Activated naive CD4-positive, alpha-beta T cell treated with anti-CD3 and anti-CD28 coated beads, Interleukin-2, amount 10 ng/mL, durations not matched to agents 5 hours and 36 hours (primary cell): ENCODE data around the gene OR2T33. TPM values are rescaled to one million over a fixed set of nuclear protein-coding genes. Genes with fewer than 3 reads are reported as not detected.

Experiments used
- total RNA-seq, 2 experiments: library from RNA; stranded (reverse); gene quantifications; one replicate each; pipeline ENCODE4 v1.2.3, GENCODE V29; 2021

Gene OR2T33, protein sequence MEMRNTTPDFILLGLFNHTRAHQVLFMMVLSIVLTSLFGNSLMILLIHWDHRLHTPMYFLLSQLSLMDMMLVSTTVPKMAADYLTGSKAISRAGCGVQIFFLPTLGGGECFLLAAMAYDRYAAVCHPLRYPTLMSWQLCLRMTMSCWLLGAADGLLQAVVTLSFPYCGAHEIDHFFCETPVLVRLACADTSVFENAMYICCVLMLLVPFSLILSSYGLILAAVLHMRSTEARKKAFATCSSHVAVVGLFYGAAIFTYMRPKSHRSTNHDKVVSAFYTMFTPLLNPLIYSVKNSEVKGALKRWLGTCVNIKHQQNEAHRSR
- total RNA-seq = not detected

GRCh38 chr1:248277876-248278275, at the start of gene OR2T33:
TSS of gene OR2T33 (minus strand) at chr1:248277976. CDS start at chr1:248273814, 4,162 bp downstream.

DNA sequence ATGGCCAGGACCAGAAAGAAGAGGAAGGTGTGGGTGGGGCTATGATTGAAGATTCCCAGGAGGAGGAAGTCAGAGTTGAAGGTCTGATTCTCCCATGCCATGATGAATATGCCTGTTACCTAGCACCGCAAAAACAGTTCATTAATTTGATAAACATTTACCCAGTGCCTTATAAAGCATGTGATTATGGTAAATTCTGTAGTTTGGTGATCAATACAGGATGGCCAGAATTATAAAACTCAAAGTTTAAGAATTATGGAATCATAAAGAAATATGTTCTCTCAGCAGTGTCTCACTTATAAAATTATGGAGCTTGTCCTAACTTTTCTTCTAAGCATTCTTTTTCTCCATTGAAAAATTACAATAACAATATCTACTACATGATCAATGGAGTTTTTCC, 46.7 kb upstream of the OR2T33 start, which contains the start of gene OR2M7:
OR2M7 (minus strand) TSS at position 101 of the 400 bp plus-strand sequence; CDS start at position 101, 0 bp downstream.

DNA sequence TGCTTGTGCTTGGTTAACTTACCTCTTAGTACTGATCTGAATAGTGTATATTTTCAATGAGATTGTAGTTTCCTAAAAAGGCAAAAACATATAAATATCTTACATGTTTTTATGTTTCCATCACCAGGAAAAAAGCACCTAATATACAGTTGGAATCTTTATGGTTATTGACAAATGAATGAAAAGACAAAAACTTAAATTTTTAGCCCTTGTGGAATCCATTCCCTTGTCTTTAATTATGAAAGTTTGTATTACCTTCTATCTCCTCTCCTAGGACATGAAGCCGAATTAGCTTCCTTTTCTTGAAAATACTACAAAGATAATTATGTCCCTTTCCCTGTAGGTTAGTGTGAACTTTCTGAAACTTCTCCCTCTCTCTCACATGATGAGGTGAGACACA, 25.5 kb upstream of the OR2T33 start, which contains the start of gene OR2T12:
OR2T12 (minus strand) TSS at position 101 of the 400 bp plus-strand sequence. CDS start 7,846 bp downstream, outside the sequence.

GRCh38 chr1:248231117-248231516, 46.7 kb downstream of the OR2T33 start, which contains the start of gene OR2M4:
TSS of gene OR2M4 (plus strand) at chr1:248231417. CDS start at chr1:248238929, 7,512 bp downstream.

Other genes with a start within 250 kb of the OR2T33 start
- under 1 TPM; 0.05 to 0.08 TPM for gene OR2L2, start 247.9 kb downstream of the OR2T33 start, total RNA-seq
- not detected for gene OR2L3, start 231.1 kb downstream of the OR2T33 start, total RNA-seq
- gene OR2L13, start 182.8 kb downstream of the OR2T33 start, total RNA-seq = not detected
- not detected for gene OR2M5, start 132.8 kb downstream of the OR2T33 start, total RNA-seq
- not detected for gene OR2M2, start 103.2 kb downstream of the OR2T33 start, total RNA-seq
- not detected for gene OR2M3, start 80.7 kb downstream of the OR2T33 start, total RNA-seq
- gene OR2M4, start 46.6 kb downstream of the OR2T33 start, total RNA-seq = not detected
- not detected for gene OR2T12, start 25.4 kb upstream of the OR2T33 start, total RNA-seq
- gene OR2M7, start 46.6 kb upstream of the OR2T33 start, total RNA-seq = not detected
- gene OR14C36, start 70.8 kb upstream of the OR2T33 start, total RNA-seq = not detected
- gene OR2T4, start 83.7 kb upstream of the OR2T33 start, total RNA-seq = not detected
- gene OR2T6, start 97.8 kb upstream of the OR2T33 start, total RNA-seq = not detected
- not detected for gene OR2T1, start 125.1 kb upstream of the OR2T33 start, total RNA-seq
- not detected for gene OR2T2, start 167.7 kb upstream of the OR2T33 start, total RNA-seq
- gene OR2T3, start 195.4 kb upstream of the OR2T33 start, total RNA-seq = not detected
- not detected for gene OR2T5, start 210.6 kb upstream of the OR2T33 start, total RNA-seq
- not detected for gene OR2G6, start 230.1 kb upstream of the OR2T33 start, total RNA-seq